HG03108 (cell line): ENCODE results near the gene CCDC57.

Experiments used
- ATAC-seq: cut with Tn5 transposase; IDR thresholded peaks from one replicate; pipeline ENCODE4 v1.9.1; 2021; ENCODE audit warnings: moderate library complexity; ENCODE audit not compliant: unreplicated experiment

The CCDC57 gene

GRCh38 chr17:82246365-82247181 lies 33.9 kb upstream of the CCDC57 start:
- no peak for ATAC-seq

- no peak for ATAC-seq
Measured at GRCh38 chr17:82246040-82246364, 33.4 kb upstream of the CCDC57 start.

- no peak for ATAC-seq
Measured at GRCh38 chr17:82245134-82246039, 32.7 kb upstream of the CCDC57 start.

DNA sequence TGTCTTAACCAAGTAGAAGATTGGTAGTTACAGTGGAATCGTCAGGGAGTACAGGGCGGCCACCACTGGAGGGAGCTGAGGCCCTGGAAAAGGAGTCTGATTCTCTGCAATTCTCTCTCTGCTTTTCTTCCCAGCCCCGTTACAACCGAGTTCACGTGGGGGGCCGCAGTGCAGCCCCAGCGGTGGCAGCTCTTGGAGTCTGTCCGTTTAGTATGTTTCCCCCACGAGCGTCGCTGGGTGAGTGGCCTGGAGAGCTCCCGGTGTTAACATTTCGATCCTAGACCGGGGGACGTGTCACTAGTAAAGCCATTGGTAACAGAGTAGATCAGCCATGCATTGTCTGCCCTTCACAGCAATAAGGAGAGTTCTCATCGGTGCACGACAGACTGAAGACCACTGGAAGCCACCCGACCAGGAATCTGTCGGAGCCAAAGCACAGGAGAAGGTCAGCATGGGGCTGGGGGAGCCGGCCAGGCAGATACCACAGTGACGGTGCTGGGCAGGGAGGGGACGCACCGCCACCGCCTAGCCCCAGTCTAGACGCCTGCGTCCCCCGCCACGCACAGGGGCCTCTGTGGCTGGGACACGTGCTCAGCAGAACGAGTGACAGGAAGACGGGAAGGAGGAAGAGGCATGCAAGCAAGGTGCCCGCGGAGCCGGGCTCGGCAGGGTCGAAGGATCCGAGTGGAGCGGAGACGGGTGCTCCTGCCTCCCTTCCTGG lies 31.9 kb upstream of the CCDC57 start:
- ATAC-seq = no peak

- ATAC-seq = no peak
Measured at GRCh38 chr17:82243648-82244412, 31.2 kb upstream of the CCDC57 start.

- no peak for ATAC-seq
Measured at GRCh38 chr17:82242977-82243647, 30.5 kb upstream of the CCDC57 start.

DNA sequence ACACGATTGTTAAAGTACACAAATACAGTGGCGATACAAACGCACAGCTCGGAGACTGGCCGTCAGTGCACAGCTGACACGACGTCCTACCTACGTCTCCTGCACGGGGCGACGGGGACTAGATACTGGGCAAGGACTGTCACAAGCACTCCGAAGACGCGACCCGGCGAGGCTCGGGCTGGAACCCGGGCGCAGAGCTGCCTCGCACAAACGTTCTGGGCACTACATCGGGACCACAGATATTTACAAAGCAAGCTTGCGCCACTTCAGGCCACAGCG lies 30.0 kb upstream of the CCDC57 start:
- ATAC-seq = no peak

GRCh38 chr17:82241926-82242697 lies 29.5 kb upstream of the CCDC57 start:
- ATAC-seq = no peak

- no peak for ATAC-seq
Measured at GRCh38 chr17:82241183-82241925, 28.7 kb upstream of the CCDC57 start.

- ATAC-seq = no peak
Measured at GRCh38 chr17:82240506-82241182, 28.0 kb upstream of the CCDC57 start.

- ATAC-seq = no peak
Measured at GRCh38 chr17:82239926-82240505, 27.4 kb upstream of the CCDC57 start.

DNA sequence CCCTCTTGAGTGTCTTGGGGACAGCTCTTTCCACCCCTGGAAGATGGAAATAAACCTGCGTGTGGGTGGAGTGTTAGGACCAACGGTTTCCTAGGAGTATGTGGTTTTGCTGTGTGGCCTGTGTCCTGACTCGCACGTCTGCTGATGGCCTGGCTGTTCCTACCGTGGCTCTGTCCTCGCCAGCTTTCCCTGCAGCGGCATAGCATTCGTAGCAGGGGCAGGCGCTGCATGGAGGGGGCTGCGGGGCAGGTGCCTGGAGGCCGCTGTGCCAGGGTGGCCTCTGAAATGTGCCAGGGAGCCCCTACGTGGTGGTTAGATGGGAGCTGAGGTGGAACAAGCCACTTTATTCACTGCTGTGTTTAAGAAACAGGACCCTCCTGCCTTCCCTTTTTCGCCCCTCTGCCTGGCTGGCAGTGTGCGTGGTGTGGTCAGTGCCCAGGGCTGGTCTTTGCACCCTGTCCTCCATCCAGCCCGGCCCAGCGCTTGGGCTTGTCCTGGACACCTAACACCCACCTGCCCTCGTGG lies 26.8 kb upstream of the CCDC57 start:
- no peak for ATAC-seq

DNA sequence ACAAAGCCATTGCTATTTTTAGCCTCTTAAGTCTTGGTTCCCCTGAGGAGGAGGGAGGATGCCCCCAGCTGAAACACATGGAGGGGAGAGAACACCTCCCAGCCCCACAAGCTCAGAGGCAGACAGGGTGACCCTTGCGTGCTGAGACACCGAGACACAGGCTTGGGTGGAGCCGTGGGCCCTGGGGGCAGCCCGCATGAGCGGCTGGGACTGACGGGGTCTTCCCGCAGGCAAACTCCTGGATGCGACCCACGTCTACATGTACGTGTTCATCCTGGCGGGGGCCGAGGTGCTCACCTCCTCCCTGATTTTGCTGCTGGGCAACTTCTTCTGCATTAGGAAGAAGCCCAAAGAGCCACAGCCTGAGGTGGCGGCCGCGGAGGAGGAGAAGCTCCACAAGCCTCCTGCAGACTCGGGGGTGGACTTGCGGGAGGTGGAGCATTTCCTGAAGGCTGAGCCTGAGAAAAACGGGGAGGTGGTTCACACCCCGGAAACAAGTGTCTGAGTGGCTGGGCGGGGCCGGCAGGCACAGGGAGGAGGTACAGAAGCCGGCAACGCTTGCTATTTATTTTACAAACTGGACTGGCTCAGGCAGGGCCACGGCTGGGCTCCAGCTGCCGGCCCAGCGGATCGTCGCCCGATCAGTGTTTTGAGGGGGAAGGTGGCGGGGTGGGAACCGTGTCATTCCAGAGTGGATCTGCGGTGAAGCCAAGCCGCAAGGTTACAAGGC lies 26.0 kb upstream of the CCDC57 start:
- ATAC-seq = no peak

DNA sequence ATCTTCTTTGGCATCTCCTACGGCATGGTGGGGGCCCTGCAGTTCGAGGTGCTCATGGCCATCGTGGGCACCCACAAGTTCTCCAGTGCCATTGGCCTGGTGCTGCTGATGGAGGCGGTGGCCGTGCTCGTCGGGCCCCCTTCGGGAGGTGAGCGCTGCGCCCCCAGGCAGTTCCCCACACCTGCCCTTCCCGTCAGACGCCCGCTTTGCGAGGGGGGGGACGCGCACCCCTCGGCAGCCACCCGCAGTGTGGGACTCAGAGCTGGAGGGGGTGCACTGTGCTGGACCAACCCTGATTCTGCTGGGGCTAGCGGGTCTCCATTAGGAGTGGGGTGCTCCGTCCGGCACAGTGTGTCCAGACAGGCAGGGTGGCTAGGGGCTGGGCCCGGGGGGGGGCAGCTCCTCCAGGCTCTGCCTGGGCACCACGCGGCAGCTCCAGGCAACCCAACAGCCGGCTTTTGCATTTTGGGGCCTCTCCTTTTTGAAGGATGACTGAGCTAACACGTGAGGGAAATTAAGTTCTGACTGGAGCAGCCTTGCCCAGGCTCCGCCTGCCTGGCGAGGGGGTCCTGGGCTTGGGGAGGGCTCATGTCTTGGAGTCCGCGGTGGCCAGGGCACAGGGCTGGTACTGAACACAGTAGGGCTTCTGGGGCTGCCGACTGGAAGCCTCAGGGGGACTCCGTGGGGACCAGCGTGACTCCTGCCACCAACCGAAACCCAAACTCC lies 25.3 kb upstream of the CCDC57 start:
- ATAC-seq = no peak

GRCh38 chr17:82237083-82237745 lies 24.6 kb upstream of the CCDC57 start:
- no peak for ATAC-seq
